HCT116 (cell line): ENCODE data around the gene PLA2R1. TPM values are rescaled to one million over a fixed set of nuclear protein-coding genes. Genes with fewer than 3 reads are reported as not detected.

Experiments used
- ATAC-seq: fragments of 200-7000 bp; cut with Tn5 transposase; 2 replicates; pipeline ENCODE4 v1.9.1; 2020; ENCODE audit warnings: mild to moderate bottlenecking, moderate library complexity
- BruUV-seq: library from RNA; stranded (reverse); fragments of 400-500 nt; replicated peaks from 2 replicates; lab custom pipeline; 2021; lab: Mats Ljungman, UMichigan
- CTCF ChIA-PET: fragments of 300-600 bp; sonication (Branson Sonifier 250); formaldehyde crosslinking; loops from one replicate; lab custom pipeline; 2021; ENCODE audit warnings: antibody characterized with exemption; lab: Charles Lee
- POLR2A ChIA-PET: fragments of 300-600, 350-600 bp; sonication (Branson Sonifier 250); formaldehyde crosslinking; loops from one replicate; lab custom pipeline; 2021; ENCODE audit warnings: antibody characterized with exemption; lab: Charles Lee
- RAD21 ChIA-PET, 2 experiments: fragments of 300-600 bp; sonication (Branson Sonifier 250); formaldehyde crosslinking; loops; one replicate each; lab custom pipeline; 2023; ENCODE audit warnings: low total read pairs in 2 of 2; ENCODE audit not compliant: uncharacterized antibody in 2 of 2, unreplicated experiment in 2 of 2, low non-redundant PET in 1 of 2; lab: Charles Lee
- DNase-seq: peaks from one replicate; pipeline ENCODE4 v3.0.0-alpha.2; 2010; ENCODE audit warnings: low read depth, low spot score
- H2AFZ ChIP-seq: fragments of 200-600 bp; shearing (Covaris generic), sonication (generic); 2 replicates; pipeline ENCODE4 v1.6.1; 2017; ENCODE audit warnings: low read depth, mixed run types, mixed read lengths, antibody characterized with exemption, low read length; ENCODE audit not compliant: poor library complexity, severe bottlenecking
- H3K27ac ChIP-seq: 2 replicates; pipeline ENCODE4 v1.5.1; 2012; ENCODE audit warnings: low read depth, low read length
- H3K27me3 ChIP-seq: fragments of 200-600 bp; sonication (generic); 2 replicates; pipeline ENCODE4 v1.6.1; 2016; ENCODE audit warnings: mixed run types, low read length, mixed read lengths; ENCODE audit not compliant: insufficient read depth
- H3K36me3 ChIP-seq, 2 experiments: fragments of 200-500 bp in 1 of 2; fragments of 200-600 bp in 1 of 2; sonication (Bioruptor generic) in 1 of 2; sonication (generic) in 1 of 2; 2 replicates each; pipeline versions ENCODE4 v1.5.1 to v1.6.1; 2014 to 2016; ENCODE audit warnings: low read length in 2 of 2, inconsistent platforms in 1 of 2, mixed read lengths in 1 of 2, mixed run types in 1 of 2; ENCODE audit not compliant: insufficient read depth in 2 of 2, control insufficient read depth in 1 of 2
- H3K4me1 ChIP-seq, 2 experiments: fragments of 200-600 bp in 1 of 2; sonication (generic) in 1 of 2; 2 replicates each; pipeline versions ENCODE4 v1.5.1 to v1.6.1; 2012 to 2017; ENCODE audit warnings: low read length in 2 of 2, inconsistent platforms in 1 of 2, mild to moderate bottlenecking in 1 of 2, mixed read lengths in 1 of 2, mixed run types in 1 of 2, moderate library complexity in 1 of 2; ENCODE audit not compliant: insufficient read depth in 2 of 2, control insufficient read depth in 1 of 2
- H3K4me2 ChIP-seq: fragments of 200-600 bp; sonication (generic); 2 replicates; pipeline ENCODE4 v1.6.1; 2017; ENCODE audit warnings: mixed run types, low read length, mixed read lengths
- H3K4me3 ChIP-seq, 2 experiments: fragments of 200-600 bp in 1 of 2; sonication (generic) in 1 of 2; replicated peaks in 1 of 2; 2 replicates each; pipeline ENCODE4 v1.5.1; 2011 to 2016; ENCODE audit warnings: low read length in 2 of 2, control low read depth in 1 of 2, low read depth in 1 of 2, mild to moderate bottlenecking in 1 of 2, mixed read lengths in 1 of 2, mixed run types in 1 of 2
- H3K79me2 ChIP-seq: fragments of 200-600 bp; sonication (generic); 2 replicates; pipeline ENCODE4 v1.6.1; 2017; ENCODE audit warnings: mild to moderate bottlenecking, mixed run types, low read length, moderate library complexity, mixed read lengths; ENCODE audit not compliant: insufficient read depth
- H3K9ac ChIP-seq: fragments of 200-600 bp; sonication (generic); 2 replicates; pipeline ENCODE4 v1.6.1; 2016; ENCODE audit warnings: low read length, mixed read lengths
- H3K9me2 ChIP-seq: fragments of 200-600 bp; sonication (generic), shearing (Covaris generic); 2 replicates; pipeline ENCODE4 v1.6.1; 2017; ENCODE audit warnings: mixed run types, mild to moderate bottlenecking, moderate library complexity; ENCODE audit not compliant: insufficient read depth
- H3K9me3 ChIP-seq, 2 experiments: fragments of 200-500 bp in 1 of 2; fragments of 200-600 bp in 1 of 2; sonication (Bioruptor generic) in 1 of 2; sonication (generic) in 1 of 2; 2 replicates each; pipeline ENCODE4 v1.6.1; 2014 to 2017; ENCODE audit warnings: low read length in 2 of 2, mixed read lengths in 2 of 2, inconsistent platforms in 1 of 2, low read depth in 1 of 2, mild to moderate bottlenecking in 1 of 2, mixed run types in 1 of 2, moderate library complexity in 1 of 2; ENCODE audit not compliant: control insufficient read depth in 1 of 2, insufficient read depth in 1 of 2
- H4K20me1 ChIP-seq: fragments of 200-600 bp; sonication (generic), shearing (Covaris generic); 2 replicates; pipeline ENCODE4 v1.6.1; 2017; ENCODE audit warnings: mixed run types, mild to moderate bottlenecking, moderate library complexity; ENCODE audit not compliant: insufficient read depth
- CBX3 ChIP-seq: IDR thresholded peaks from 2 replicates; pipeline ENCODE4 v1.6.1; 2012; ENCODE audit warnings: low read depth
- EGR1 ChIP-seq: IDR thresholded peaks from 2 replicates; pipeline ENCODE4 v1.6.1; 2012; ENCODE audit warnings: low read depth
- ELF1 ChIP-seq: IDR thresholded peaks from 2 replicates; pipeline ENCODE4 v1.6.1; 2012; ENCODE audit warnings: low read depth, borderline replicate concordance
- EZH2phosphoT487 ChIP-seq: fragments of 200-600 bp; IDR thresholded peaks from 2 replicates; pipeline ENCODE4 v1.6.1; 2018; ENCODE audit warnings: antibody characterized with exemption, borderline replicate concordance
- FOSL1 ChIP-seq: IDR thresholded peaks from 2 replicates; pipeline ENCODE4 v1.6.1; 2012; ENCODE audit warnings: low read depth
- JUND ChIP-seq: IDR thresholded peaks from 2 replicates; pipeline ENCODE4 v1.6.1; 2012
- MAX ChIP-seq: IDR thresholded peaks from 2 replicates; pipeline ENCODE4 v1.6.1; 2012
- POLR2AphosphoS5 ChIP-seq: IDR thresholded peaks from 2 replicates; pipeline ENCODE4 v1.6.1; 2011; ENCODE audit warnings: mild to moderate bottlenecking, low read depth, low read length, moderate library complexity
- RAD21 ChIP-seq: IDR thresholded peaks from 2 replicates; pipeline ENCODE4 v1.6.1; 2012; ENCODE audit warnings: low read depth, mild to moderate bottlenecking
- SRF ChIP-seq: IDR thresholded peaks from 2 replicates; pipeline ENCODE4 v1.6.1; 2012; ENCODE audit warnings: low read depth
- TCF7L2 ChIP-seq: IDR thresholded peaks from 2 replicates; pipeline ENCODE4 v1.7.0; 2011; ENCODE audit warnings: borderline replicate concordance, inconsistent platforms; ENCODE audit not compliant: insufficient read depth, insufficient read length; ENCODE audit errors: extremely low read depth
- YY1 ChIP-seq: IDR thresholded peaks from 2 replicates; pipeline ENCODE4 v1.6.1; 2011; ENCODE audit warnings: low read length, low read depth, moderate library complexity, mild to moderate bottlenecking; ENCODE audit not compliant: insufficient replicate concordance; ENCODE audit errors: extremely low read depth
- ZFX ChIP-seq: fragments of 450-650 bp; IDR thresholded peaks from 2 replicates; pipeline ENCODE4 v1.6.1; 2017
- ZNF274 ChIP-seq: fragments of 200-500 bp; sonication (Bioruptor generic); IDR thresholded peaks from 2 replicates; pipeline ENCODE4 v1.6.1; 2014; ENCODE audit warnings: mild to moderate bottlenecking, low read depth, low read length, inconsistent platforms
- intact Hi-C: fragments of 100-400 bp; cut with micrococcal nuclease; formaldehyde crosslinking; loops from 2 replicates; pipeline ENCODE4 v1.10.0; 2022
- total RNA-seq: library from RNA; stranded (reverse); gene quantifications from one replicate; pipeline ENCODE4 v1.2.1, GENCODE V29; 2021; ENCODE audit not compliant: unreplicated experiment
- TF ChIP-seq, protein P1 (sequence below), 3 experiments: fragments of 200-600 bp in 1 of 3; sonication (generic) in 1 of 3; IDR thresholded peaks in 2 of 3; conservative IDR thresholded peaks in 1 of 3; 2 replicates each; pipeline ENCODE4 v1.5.1; 2012 to 2017; ENCODE audit warnings: low read depth in 2 of 3, low read length in 2 of 3, antibody characterized with exemption in 1 of 3, borderline replicate concordance in 1 of 3, control low read depth in 1 of 3, mild to moderate bottlenecking in 1 of 3, mixed read lengths in 1 of 3, mixed run types in 1 of 3, moderate library complexity in 1 of 3; ENCODE audit not compliant: insufficient read depth in 1 of 3

PLA2R1 gene
- total RNA-seq, 1 experiment from 2014 or later = 0.34 TPM

DNA sequence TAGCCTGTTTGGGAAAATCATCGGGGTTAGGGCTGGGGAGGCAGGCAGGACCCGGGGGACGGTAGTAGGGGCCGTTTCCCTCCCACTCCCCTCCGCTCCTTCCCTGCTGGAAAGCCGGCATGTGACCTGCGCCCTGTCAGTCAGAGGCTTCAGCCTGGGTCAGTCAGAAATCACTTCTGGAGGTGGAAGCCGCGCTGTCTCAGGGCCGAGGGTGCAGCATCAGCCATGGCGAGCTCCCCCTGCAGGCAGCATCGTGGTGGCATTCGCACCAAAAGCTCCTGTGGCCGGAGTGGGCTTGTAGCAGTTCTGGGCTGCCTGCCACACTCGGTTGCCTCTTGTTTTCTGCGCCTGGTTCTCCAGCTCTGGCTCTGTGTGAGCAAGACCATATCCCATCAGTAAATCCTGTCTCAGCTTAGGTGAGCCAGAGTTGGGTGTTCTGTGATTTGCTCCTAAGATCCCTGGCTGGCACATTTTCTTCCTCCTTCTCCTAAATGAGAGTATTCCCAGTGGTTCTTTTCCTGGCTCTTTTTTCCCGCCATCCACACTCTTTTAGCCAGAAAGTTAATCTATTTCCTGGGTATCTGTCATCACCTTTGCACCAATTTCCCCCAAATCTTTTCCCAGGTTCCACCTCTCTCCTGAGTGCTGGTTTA lies 140.5 kb downstream of the PLA2R1 start:
- Histone ChIP-seq H3K79me2 (no peaks in the 10 kb centered on the region), H4K20me1 (no peaks in the 10 kb centered on the region), H3K9ac (no peak overlapping the region), H2AFZ (peak overlapping the region; percentile 98), H3K4me2 (peak overlapping the region; percentile 67), H3K4me3 (peak overlapping the region in 1 of 2 experiments; percentile 15; a peak in 2 of 4 replicates), H3K4me1 (peaks cover 0 to 11% of the 10 kb centered on the region in 2 experiments; a peak in 1 of 4 replicates), H3K27ac (no peak overlapping the region), H3K9me2 (no peaks in the 10 kb centered on the region), H3K27me3 (no peaks in the 10 kb centered on the region), H3K36me3 (no peaks in the 10 kb centered on the region), H3K9me3 (no peaks in the 10 kb centered on the region)
- POLR2A ChIA-PET = no interaction called here
- no TSS peak for BruUV-seq
- TF ChIP-seq RAD21 = peak; percentile 70
- peak; percentile 28 for TF ChIP-seq YY1
- TF ChIP-seq CBX3 = peak; percentile 80
- TF ChIP-seq ZNF274 = no peak
- TF ChIP-seq, protein P1, sequence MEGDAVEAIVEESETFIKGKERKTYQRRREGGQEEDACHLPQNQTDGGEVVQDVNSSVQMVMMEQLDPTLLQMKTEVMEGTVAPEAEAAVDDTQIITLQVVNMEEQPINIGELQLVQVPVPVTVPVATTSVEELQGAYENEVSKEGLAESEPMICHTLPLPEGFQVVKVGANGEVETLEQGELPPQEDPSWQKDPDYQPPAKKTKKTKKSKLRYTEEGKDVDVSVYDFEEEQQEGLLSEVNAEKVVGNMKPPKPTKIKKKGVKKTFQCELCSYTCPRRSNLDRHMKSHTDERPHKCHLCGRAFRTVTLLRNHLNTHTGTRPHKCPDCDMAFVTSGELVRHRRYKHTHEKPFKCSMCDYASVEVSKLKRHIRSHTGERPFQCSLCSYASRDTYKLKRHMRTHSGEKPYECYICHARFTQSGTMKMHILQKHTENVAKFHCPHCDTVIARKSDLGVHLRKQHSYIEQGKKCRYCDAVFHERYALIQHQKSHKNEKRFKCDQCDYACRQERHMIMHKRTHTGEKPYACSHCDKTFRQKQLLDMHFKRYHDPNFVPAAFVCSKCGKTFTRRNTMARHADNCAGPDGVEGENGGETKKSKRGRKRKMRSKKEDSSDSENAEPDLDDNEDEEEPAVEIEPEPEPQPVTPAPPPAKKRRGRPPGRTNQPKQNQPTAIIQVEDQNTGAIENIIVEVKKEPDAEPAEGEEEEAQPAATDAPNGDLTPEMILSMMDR (IDR thresholded peaks at IDR 0.05 in 2 of 3, conservative IDR thresholded peaks at IDR 0.05 in 1 of 3; ENCODE audit: borderline replicate concordance in 1 of 3, insufficient read depth in 1 of 3, low read depth in 2 of 3, low read length in 2 of 3) = peak; percentile 56 to 97 (median 91); a peak in 5 of 6 replicates
- intact Hi-C loops = no loop called here
- CTCF ChIA-PET = interaction anchor here (0.6 to 1.3 kb wide), 9 partner anchors 9 to 175 kb away, joined by 3 to 11 read pairs (median 3); no protein-coding TSS in a partner anchor
- RAD21 ChIA-PET = no interaction called here
- DNase-seq (peak; percentile 52), ATAC-seq (peak; percentile 99)

- Histone ChIP-seq H3K27me3 (no peaks in the 10 kb centered on the region), H3K9ac (no peak overlapping the region), H3K36me3 (no peaks in the 10 kb centered on the region), H3K9me3 (no peaks in the 10 kb centered on the region), H3K4me3 (no peak overlapping the region), H3K4me2 (no peak overlapping the region), H4K20me1 (no peaks in the 10 kb centered on the region), H2AFZ (no peak overlapping the region), H3K4me1 (peaks cover 0 to 2% of the 10 kb centered on the region in 2 experiments; a peak in 1 of 4 replicates), H3K27ac (no peak overlapping the region), H3K9me2 (no peaks in the 10 kb centered on the region), H3K79me2 (no peaks in the 10 kb centered on the region)
- CTCF ChIA-PET = no interaction called here
- DNase-seq (no peak), ATAC-seq (no peak)
- intact Hi-C loops = no loop called here
- no peak for TF ChIP-seq ELF1
- TF ChIP-seq RAD21 = no peak
- no peak for TF ChIP-seq SRF
- TF ChIP-seq TCF7L2 = no peak
- no peak for TF ChIP-seq ZNF274
- no peak for TF ChIP-seq ZFX
- TF ChIP-seq POLR2AphosphoS5 = no peak
- TF ChIP-seq YY1 = no peak
- TF ChIP-seq JUND = no peak
- no peak for TF ChIP-seq EGR1
- TF ChIP-seq CBX3 = no peak
- no peak for TF ChIP-seq EZH2phosphoT487
- TF ChIP-seq MAX = no peak
- TF ChIP-seq FOSL1 = no peak
- POLR2A ChIA-PET = no interaction called here
- BruUV-seq = no TSS peak
- RAD21 ChIA-PET = no interaction called here
Measured at GRCh38 chr2:159916511-159916910, 145.9 kb downstream of the PLA2R1 start.
